Right lobe of liver (tissue), 4 donors: ENCODE results near the gene KDM1B.

Experiments used
- CTCF ChIP-seq, 4 donors: fragments of 200-600 bp in 3 of 4; fragments of 450-650 bp in 1 of 4; IDR thresholded peaks; one replicate each; pipeline versions ENCODE4 v1.5.1 to v1.8.0; 2016 to 2022; ENCODE audit warnings: antibody characterized with exemption in 4 of 4, mild to moderate bottlenecking in 2 of 4
- POLR2A ChIP-seq: fragments of 450-650 bp; IDR thresholded peaks from one replicate; pipeline ENCODE4 v1.6.1; 2017; ENCODE audit warnings: antibody characterized with exemption, mild to moderate bottlenecking
- donor health status: DM: no; HTN: no; CAD: no.
- donor health status: DM: no; HTN: no; CAD: no.
- donor health status: DM: no; HTN: yes; CAD: no.

GRCh38 chr6:18186033-18186432 lies 30.8 kb downstream of the KDM1B start:
- no peak for TF ChIP-seq POLR2A
- no peak for TF ChIP-seq CTCF (IDR thresholded peaks at IDR 0.05)
